K562 (cell line): ENCODE measurements around the gene KCNJ15. TPM values are rescaled to one million over a fixed set of nuclear protein-coding genes. Genes with fewer than 3 reads are reported as not detected.

ENCODE experiments used
- ATAC-seq: fragments of 200-7000 bp; cut with Tn5 transposase; 3 replicates; pipeline ENCODE4 v1.9.1; 2020; ENCODE audit warnings: moderate library complexity
- BruUV-seq: library from RNA; stranded (reverse); fragments of 400-500 nt; replicated peaks from 2 replicates; lab custom pipeline; 2021; lab: Mats Ljungman, UMichigan
- CTCF ChIA-PET: fragments of 300-600 bp; formaldehyde crosslinking; extraction: SDS; loops from one replicate; lab custom pipeline; 2021; ENCODE audit warnings: low intra/inter-chr PET ratio; lab: Yijun Ruan, JAX
- POLR2A ChIA-PET: fragments of 300-600, 350-650 bp; sonication (Branson Sonifier 250); formaldehyde crosslinking; extraction: SDS; loops from one replicate; lab custom pipeline; 2021; ENCODE audit warnings: antibody characterized with exemption, inconsistent platforms; lab: Yijun Ruan, JAX
- DNase-seq, 4 experiments: peaks; one replicate each; pipeline versions ENCODE4 v3.0.0 to v3.0.0-alpha.2; 2011 to 2018; ENCODE audit warnings: low spot score in 3 of 4, mixed read lengths in 3 of 4; ENCODE audit errors: extremely low read depth in 1 of 4
- FAIRE-seq: peaks from 2 replicates; lab custom pipeline; 2011; peaks lifted over from hg19 to GRCh38; lab: Jason Lieb, UNC
- H2AFZ ChIP-seq: 2 replicates; pipeline ENCODE4 v1.6.0; 2011; ENCODE audit warnings: low read depth, low read length, control low read depth, inconsistent platforms
- H3K27ac ChIP-seq: fragments of 200-600 bp; 3 replicates; pipeline ENCODE4 v1.8.0; 2011; ENCODE audit warnings: low read depth, mild to moderate bottlenecking, control low read depth, inconsistent platforms, low read length, moderate library complexity, mixed read lengths; ENCODE audit errors: extremely low read depth
- H3K27me3 ChIP-seq, 2 experiments: fragments of 300-600 bp in 1 of 2; 2 replicates in 1 of 2; 3 replicates in 1 of 2; pipeline versions ENCODE4 v1.6.0 to v1.8.0; 2011; ENCODE audit warnings: inconsistent platforms in 2 of 2, low read length in 2 of 2, mild to moderate bottlenecking in 1 of 2, mixed read lengths in 1 of 2, moderate library complexity in 1 of 2; ENCODE audit not compliant: control insufficient read depth in 2 of 2, insufficient read depth in 2 of 2
- H3K36me3 ChIP-seq: fragments of 300-600 bp; 3 replicates; pipeline ENCODE4 v1.8.0; 2011; ENCODE audit warnings: mild to moderate bottlenecking, low read length, inconsistent platforms; ENCODE audit not compliant: control insufficient read depth, insufficient read depth
- H3K4me1 ChIP-seq, 2 experiments: fragments of 200-600 bp in 1 of 2; replicated peaks in 1 of 2; 2 replicates in 1 of 2; 3 replicates in 1 of 2; pipeline versions ENCODE4 v1.5.1 to v1.8.0; 2011; ENCODE audit warnings: inconsistent platforms in 2 of 2, low read length in 2 of 2, mild to moderate bottlenecking in 1 of 2, mixed read lengths in 1 of 2, moderate library complexity in 1 of 2; ENCODE audit not compliant: control insufficient read depth in 2 of 2, insufficient read depth in 2 of 2
- H3K4me2 ChIP-seq: 2 replicates; pipeline ENCODE4 v1.6.1; 2011; ENCODE audit warnings: low read length, control low read depth, inconsistent platforms, mixed read lengths; ENCODE audit not compliant: insufficient read depth
- H3K4me3 ChIP-seq: fragments of 200-600 bp; sonication (generic), shearing (Covaris generic); 2 replicates; pipeline ENCODE4 v1.5.1; 2016; ENCODE audit warnings: control low read depth, inconsistent platforms
- H3K79me2 ChIP-seq: fragments of 200-600 bp; 3 replicates; pipeline ENCODE4 v1.8.0; 2011; ENCODE audit warnings: low read length, inconsistent platforms; ENCODE audit not compliant: control insufficient read depth, insufficient read depth
- H3K9ac ChIP-seq, 2 experiments: 2 replicates each; pipeline versions ENCODE4 v1.6.0 to v1.6.1; 2011; ENCODE audit warnings: low read depth in 2 of 2, low read length in 2 of 2, control low read depth in 1 of 2, inconsistent platforms in 1 of 2, mild to moderate bottlenecking in 1 of 2, mixed read lengths in 1 of 2; ENCODE audit not compliant: insufficient read depth in 1 of 2
- H3K9me1 ChIP-seq: one replicate; pipeline ENCODE4 v1.6.0; 2011; ENCODE audit warnings: inconsistent platforms, mild to moderate bottlenecking, low read length, moderate library complexity; ENCODE audit not compliant: control insufficient read depth, insufficient read depth
- H3K9me3 ChIP-seq: replicated peaks from 2 replicates; pipeline ENCODE4 v1.5.1; 2011; ENCODE audit warnings: low read depth, low read length, inconsistent platforms; ENCODE audit not compliant: control insufficient read depth, insufficient read depth
- H4K20me1 ChIP-seq: replicated peaks from 2 replicates; pipeline ENCODE4 v1.6.1; 2011; ENCODE audit warnings: low read length, inconsistent platforms, mixed read lengths; ENCODE audit not compliant: control insufficient read depth, insufficient read depth
- BMI1 ChIP-seq: fragments of 150-350 bp; IDR thresholded peaks from 2 replicates; pipeline ENCODE4 v1.6.1; 2014; ENCODE audit warnings: low read length
- CAMTA2 ChIP-seq: fragments of 250-450 bp; sonication (Bioruptor Pico); conservative IDR thresholded peaks from 2 replicates; pipeline ENCODE4 v1.5.1; 2022
- CBX1 ChIP-seq: sonication (generic); IDR thresholded peaks from 2 replicates; pipeline ENCODE4 v1.6.1; 2016; ENCODE audit warnings: antibody characterized with exemption, low read depth, mild to moderate bottlenecking
- HNRNPK ChIP-seq: fragments of 200-400 bp; formaldehyde crosslinking; IDR thresholded peaks from one replicate; pipeline ENCODE4 v1.6.1; 2018; ENCODE audit warnings: mild to moderate bottlenecking, low read depth, low read length; ENCODE audit not compliant: poor library complexity, severe bottlenecking
- ILK ChIP-seq: fragments of 450-650 bp; IDR thresholded peaks from 2 replicates; pipeline ENCODE4 v1.6.1; 2016; ENCODE audit warnings: missing genetic modification characterization, low read depth, mild to moderate bottlenecking, missing compliant biosample characterization, moderate library complexity, borderline replicate concordance
- MYNN ChIP-seq, 2 experiments: sonication (generic); formaldehyde crosslinking in 1 of 2; IDR thresholded peaks; 2 replicates each; pipeline versions ENCODE4 v1.5.0 to v1.6.1; 2016 to 2020; ENCODE audit warnings: antibody characterized with exemption in 1 of 2, missing genetic modification reagents in 1 of 2
- RFX5 ChIP-seq: IDR thresholded peaks from 2 replicates; pipeline ENCODE4 v1.6.1; 2011; ENCODE audit warnings: low read depth, mild to moderate bottlenecking, improper control_type of control experiment, low read length
- ZNF695 ChIP-seq: fragments of 450-650 bp; formaldehyde crosslinking; IDR thresholded peaks from 2 replicates; pipeline ENCODE4 v1.4.0; 2020; ENCODE audit warnings: mild to moderate bottlenecking, moderate library complexity
- ZNF766 ChIP-seq: fragments of 200-800 bp; sonication (Bioruptor generic); conservative IDR thresholded peaks from 2 replicates; pipeline ENCODE4 v1.6.1; 2016; ENCODE audit warnings: missing genetic modification characterization, missing compliant biosample characterization
- WGBS: fragments of 100-300 bp; shearing (Covaris generic); methylation state at CpG from one replicate; pipeline ENCODE4 v1.1.6; 2016; ENCODE audit warnings: low coverage, mixed read lengths; ENCODE audit not compliant: insufficient coverage; ENCODE audit errors: missing lambda C conversion rate; 5-methylcytosine and 5-hydroxymethylcytosine counted together
- in situ Hi-C: fragments of 300-500 bp; cut with MboI; formaldehyde crosslinking; loops from 4 replicates; pipeline ENCODE4 v1.15.0; 2018; ENCODE audit warnings: inconsistent platforms, mixed read lengths
- intact Hi-C: fragments of 100-400 bp; cut with micrococcal nuclease; formaldehyde crosslinking; loops from 2 replicates; pipeline ENCODE4 v1.14.2; 2022
- polyA plus RNA-seq, 8 experiments: library from polyadenylated mRNA; depleted of rRNA in 4 of 8; stranded (reverse) in 5 of 8; unstranded in 3 of 8; fragments of >200 nt; fragmentation: Nextera tagmentation in 2 of 8; fragmentation: Illumina TruSeq in 1 of 8; extraction: Ambion mirVana in 2 of 8; extraction: Trizol in 1 of 8; gene quantifications; 2 replicates each; pipeline versions ENCODE4 v1.2.1 to v1.2.3, GENCODE V29; 2011 to 2014; ENCODE audit warnings: inconsistent platforms in 1 of 8, missing spikeins in 1 of 8
- total RNA-seq, 7 experiments: library from RNA; depleted of rRNA in 6 of 7; stranded (reverse); fragments of >200 nt in 6 of 7; fragmentation: Illumina TruSeq in 2 of 7; extraction: Trizol in 2 of 7; gene quantifications; 2 replicates each; pipeline versions ENCODE4 v1.2.1 to v1.2.3, GENCODE V29; 2011 to 2021; ENCODE audit warnings: low replicate concordance in 1 of 7
- TF ChIP-seq, protein P1 (sequence below): fragments of 250-450 bp; sonication (Bioruptor Pico); IDR thresholded peaks from 2 replicates; pipeline ENCODE4 v1.5.0; 2021; ENCODE audit warnings: mild to moderate bottlenecking, moderate library complexity
- TF ChIP-seq, protein P2 (sequence below): fragments of 200-400 bp; formaldehyde crosslinking; IDR thresholded peaks from 2 replicates; pipeline ENCODE4 v1.6.1; 2017; ENCODE audit warnings: mild to moderate bottlenecking, low read depth, low read length, moderate library complexity
- TF ChIP-seq, protein P3 (sequence below): fragments of 450-650 bp; IDR thresholded peaks from one replicate; pipeline ENCODE4 v1.6.1; 2018; ENCODE audit warnings: mild to moderate bottlenecking, moderate library complexity; ENCODE audit not compliant: partially characterized antibody
- TF ChIP-seq, protein P4 (sequence below): sonication (generic); formaldehyde crosslinking; IDR thresholded peaks from 2 replicates; pipeline ENCODE4 v1.8.0; 2022; ENCODE audit warnings: mild to moderate bottlenecking, missing genetic modification reagents, borderline replicate concordance

Gene KCNJ15
- total and polyA plus RNA-seq, 9 of the 15 experiments (the other 6 are each of a cell fraction or from before 2014, with no cell fraction given), result 0.20 to 3.0 (median 0.72) TPM; not detected in 1

DNA sequence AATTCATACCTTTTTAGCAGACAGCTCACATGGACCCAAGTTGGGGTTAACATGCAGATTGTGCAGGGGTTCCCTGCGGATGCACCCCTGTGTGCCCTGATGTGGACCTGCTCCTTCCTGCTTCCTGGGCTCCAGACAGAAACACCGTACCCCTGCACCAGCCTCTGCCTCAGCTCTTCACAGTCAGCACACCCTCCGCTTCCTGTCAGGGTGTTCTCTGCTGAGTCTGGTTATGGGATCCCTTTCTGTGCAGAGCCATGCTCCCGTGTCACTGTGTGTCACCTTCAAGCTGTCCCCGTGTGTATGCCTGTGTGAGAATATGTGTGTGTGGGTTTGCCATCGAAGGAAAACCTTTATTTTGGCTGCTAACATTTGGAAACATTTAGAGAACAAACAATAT is 48.7 kb upstream of the KCNJ15 start:
- 3% methylated on average over 6 of the region's 6 CpGs for WGBS

More for the DNA sequence above, 48.7 kb upstream of the KCNJ15 start:
- TF ChIP-seq ZNF766 (CRISPR knock-in tag) (no peak), CBX1 (no peak), ILK (no peak), RFX5 (no peak), CAMTA2 (CRISPR knock-in tag) (no peak), MYNN (IDR thresholded peaks at IDR 0.05) (no peak), MYNN (CRISPR knock-in tag; IDR thresholded peaks at IDR 0.05) (no peak), ZNF695 (CRISPR knock-in tag) (no peak), BMI1 (no peak), HNRNPK (no peak)
- TF ChIP-seq, protein P1, sequence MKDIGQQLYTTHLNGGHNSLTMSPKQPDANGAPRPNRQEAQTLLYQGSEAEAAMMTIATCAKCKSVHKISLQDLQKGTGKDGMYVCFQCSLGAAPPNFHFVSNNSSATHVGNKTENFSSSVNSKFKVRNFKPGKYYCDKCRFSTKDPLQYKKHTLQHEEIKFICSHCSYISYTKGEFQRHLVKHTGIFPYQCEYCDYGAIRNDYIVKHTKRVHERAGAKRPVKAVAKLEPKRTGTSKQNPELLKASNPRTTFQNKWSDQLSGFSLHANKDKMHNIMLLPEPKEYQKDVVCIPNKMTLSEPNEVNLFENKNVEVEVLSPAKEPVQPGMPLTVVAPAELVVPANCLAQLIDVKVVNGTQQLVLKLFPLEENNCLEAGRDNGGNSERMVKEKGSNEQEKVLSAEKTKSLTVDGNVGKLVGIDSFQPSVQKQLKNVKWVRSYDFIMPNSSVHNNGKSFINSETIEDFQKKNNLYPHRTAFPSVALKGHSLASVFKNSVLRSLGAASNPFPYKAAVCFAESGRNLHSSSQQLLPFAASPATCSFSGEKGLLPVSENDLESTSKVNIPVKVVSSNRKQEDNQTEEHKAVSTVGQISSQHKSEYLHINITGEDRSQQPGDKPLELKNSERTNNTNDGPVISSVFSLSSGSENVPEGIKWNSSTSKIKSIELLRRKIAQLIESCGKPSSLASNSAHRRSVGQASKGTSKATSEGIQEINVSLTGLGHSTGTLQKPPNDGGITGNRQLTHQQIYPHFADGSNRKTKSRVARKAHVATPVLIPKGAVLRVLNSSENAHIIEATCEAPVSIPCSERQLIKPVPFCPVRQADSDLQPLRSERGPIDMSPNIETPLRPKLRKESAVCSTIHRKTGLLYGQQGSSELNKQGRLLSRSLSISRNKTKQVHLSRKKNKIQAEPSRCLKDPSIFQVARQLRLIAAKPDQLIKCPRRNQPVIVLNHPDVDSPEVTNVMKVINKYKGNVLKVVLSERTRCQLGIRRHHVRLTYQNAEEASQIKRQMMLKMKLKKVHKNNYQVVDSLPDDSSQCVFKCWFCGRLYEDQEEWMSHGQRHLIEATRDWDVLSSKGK (CRISPR knock-in tag), result no peak
- TF ChIP-seq, protein P2, sequence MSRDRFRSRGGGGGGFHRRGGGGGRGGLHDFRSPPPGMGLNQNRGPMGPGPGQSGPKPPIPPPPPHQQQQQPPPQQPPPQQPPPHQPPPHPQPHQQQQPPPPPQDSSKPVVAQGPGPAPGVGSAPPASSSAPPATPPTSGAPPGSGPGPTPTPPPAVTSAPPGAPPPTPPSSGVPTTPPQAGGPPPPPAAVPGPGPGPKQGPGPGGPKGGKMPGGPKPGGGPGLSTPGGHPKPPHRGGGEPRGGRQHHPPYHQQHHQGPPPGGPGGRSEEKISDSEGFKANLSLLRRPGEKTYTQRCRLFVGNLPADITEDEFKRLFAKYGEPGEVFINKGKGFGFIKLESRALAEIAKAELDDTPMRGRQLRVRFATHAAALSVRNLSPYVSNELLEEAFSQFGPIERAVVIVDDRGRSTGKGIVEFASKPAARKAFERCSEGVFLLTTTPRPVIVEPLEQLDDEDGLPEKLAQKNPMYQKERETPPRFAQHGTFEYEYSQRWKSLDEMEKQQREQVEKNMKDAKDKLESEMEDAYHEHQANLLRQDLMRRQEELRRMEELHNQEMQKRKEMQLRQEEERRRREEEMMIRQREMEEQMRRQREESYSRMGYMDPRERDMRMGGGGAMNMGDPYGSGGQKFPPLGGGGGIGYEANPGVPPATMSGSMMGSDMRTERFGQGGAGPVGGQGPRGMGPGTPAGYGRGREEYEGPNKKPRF, result no peak
- TF ChIP-seq, protein P3, sequence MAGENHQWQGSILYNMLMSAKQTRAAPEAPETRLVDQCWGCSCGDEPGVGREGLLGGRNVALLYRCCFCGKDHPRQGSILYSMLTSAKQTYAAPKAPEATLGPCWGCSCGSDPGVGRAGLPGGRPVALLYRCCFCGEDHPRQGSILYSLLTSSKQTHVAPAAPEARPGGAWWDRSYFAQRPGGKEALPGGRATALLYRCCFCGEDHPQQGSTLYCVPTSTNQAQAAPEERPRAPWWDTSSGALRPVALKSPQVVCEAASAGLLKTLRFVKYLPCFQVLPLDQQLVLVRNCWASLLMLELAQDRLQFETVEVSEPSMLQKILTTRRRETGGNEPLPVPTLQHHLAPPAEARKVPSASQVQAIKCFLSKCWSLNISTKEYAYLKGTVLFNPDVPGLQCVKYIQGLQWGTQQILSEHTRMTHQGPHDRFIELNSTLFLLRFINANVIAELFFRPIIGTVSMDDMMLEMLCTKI, result no peak
- TF ChIP-seq, protein P4, sequence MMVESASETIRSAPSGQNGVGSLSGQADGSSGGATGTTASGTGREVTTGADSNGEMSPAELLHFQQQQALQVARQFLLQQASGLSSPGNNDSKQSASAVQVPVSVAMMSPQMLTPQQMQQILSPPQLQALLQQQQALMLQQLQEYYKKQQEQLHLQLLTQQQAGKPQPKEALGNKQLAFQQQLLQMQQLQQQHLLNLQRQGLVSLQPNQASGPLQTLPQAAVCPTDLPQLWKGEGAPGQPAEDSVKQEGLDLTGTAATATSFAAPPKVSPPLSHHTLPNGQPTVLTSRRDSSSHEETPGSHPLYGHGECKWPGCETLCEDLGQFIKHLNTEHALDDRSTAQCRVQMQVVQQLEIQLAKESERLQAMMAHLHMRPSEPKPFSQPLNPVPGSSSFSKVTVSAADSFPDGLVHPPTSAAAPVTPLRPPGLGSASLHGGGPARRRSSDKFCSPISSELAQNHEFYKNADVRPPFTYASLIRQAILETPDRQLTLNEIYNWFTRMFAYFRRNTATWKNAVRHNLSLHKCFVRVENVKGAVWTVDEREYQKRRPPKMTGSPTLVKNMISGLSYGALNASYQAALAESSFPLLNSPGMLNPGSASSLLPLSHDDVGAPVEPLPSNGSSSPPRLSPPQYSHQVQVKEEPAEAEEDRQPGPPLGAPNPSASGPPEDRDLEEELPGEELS (CRISPR knock-in tag), result no peak
- Histone ChIP-seq H3K9ac (no peak overlapping the region), H3K9me3 (no peaks in the 10 kb centered on the region), H3K9me1 (no peaks in the 10 kb centered on the region), H3K4me3 (no peak overlapping the region), H3K4me2 (no peak overlapping the region), H3K79me2 (no peaks in the 10 kb centered on the region), H2AFZ (no peak overlapping the region), H3K4me1 (no peaks in the 10 kb centered on the region), H3K36me3 (no peaks in the 10 kb centered on the region), H3K27ac (no peak overlapping the region), H4K20me1 (no peaks in the 10 kb centered on the region; the same call in 1 of the 2 replicates), H3K27me3 (peaks cover 2 to 8% of the 10 kb centered on the region in 2 experiments; a peak in 2 of 5 replicates)
- ATAC-seq (no peak), FAIRE-seq (no peak), DNase-seq (no peak)
- BruUV-seq, result no TSS peak
- intact Hi-C loops (no loop called here), in situ Hi-C loops (no loop called here)
- POLR2A ChIA-PET, result no interaction called here
- CTCF ChIA-PET, result interaction anchor here (0.7 kb wide), 1 partner anchor 98 kb away, joined by 3 read pairs; no protein-coding TSS in a partner anchor
